Left renal pelvis (tissue), 4 donors: ENCODE results near the gene PMM2. TPM values are rescaled to one million over a fixed set of nuclear protein-coding genes. Genes with fewer than 3 reads are reported as not detected.

Source experiments
- DNase-seq, 4 donors: peaks; one replicate each; pipeline ENCODE4 v3.0.0-alpha.2; 2013; ENCODE audit warnings: low read depth in 4 of 4, low spot score in 3 of 4
- polyA plus RNA-seq, 4 donors: library from polyadenylated mRNA; unstranded; fragments of 120-200 nt; gene quantifications; one replicate each; pipeline ENCODE4 v1.2.1, GENCODE V29; 2013; ENCODE audit not compliant: insufficient read length in 4 of 4

PMM2 gene
- polyA plus RNA-seq, 4 donors, result 19.5 to 24.2 (median 22.0) TPM

DNA sequence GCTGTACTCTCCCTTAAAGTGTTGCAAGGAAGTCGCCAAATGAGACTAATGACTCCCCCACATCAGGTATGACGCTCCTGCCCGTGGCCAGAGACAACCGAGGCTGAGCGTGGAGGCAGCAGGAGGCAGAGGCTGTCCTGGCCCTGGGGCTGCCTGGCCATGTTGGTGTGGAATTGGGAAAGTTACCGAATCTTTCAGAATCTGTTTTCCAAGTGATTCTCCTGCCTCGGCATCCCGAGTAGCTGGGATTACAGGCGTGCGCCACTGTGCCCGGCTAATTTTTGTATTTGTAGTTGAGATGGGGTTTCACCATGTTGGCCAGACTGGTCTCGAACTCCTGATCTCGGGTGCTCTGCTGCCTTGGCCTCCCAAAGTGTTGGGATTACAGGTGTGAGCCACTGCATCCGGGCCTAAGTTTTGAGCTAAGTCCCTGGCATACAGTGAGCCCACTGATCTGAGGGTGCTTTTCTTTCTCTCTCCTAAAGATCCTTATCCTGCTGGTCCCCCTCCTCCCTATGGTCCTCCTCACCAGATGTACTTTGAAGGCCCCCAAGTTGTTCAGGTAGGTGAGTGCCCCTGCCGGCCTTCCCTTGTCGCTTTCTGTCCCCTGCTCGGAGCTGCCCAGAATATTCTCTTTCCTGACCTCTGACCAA lies 85.2 kb downstream of the PMM2 start:
- no peak for DNase-seq

DNA sequence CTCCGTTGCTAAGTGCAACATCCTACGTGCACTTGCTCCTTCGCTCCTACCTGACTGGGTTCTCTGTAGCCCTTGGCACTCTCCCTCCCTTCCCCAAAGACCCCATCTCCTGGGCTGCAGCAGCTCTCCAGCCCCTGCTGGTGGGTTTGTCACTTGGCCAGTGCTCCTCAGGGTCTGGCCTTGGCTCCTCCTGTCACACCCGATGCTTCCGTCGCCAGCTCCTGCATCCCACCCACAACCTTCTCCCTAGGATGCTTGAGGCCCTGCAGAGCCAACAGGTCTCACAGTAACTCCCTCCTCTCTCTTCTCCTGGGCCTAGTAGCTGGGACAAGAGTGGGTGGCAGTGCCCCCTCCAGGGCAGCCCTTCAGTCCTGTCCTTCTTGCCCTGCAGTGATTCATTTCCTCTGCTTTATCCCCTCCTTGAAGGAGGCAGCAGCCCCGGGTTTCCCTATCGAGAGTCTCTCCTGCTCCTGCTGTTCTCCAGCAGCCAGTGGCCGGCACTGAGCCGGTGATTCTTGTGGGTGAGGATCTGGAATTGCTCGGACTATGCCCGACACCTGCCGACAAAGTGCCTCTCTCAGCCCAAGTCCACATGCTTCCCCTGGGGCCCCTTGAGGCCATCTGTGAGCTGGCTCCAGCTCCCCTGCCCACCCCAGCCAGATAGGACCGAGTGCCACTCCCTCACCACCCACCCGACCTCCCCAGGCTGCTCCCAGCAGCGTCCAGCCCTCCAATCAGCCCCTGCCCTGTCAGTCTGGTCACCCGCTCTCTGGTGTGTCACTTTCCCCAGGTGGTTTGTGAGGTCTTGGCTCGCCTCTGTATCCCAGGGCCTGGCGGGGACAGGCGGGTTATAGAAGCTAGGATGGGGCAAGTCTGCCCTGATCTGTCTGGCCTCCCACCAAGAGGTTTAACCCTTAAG lies 88.3 kb downstream of the PMM2 start:
- DNase-seq, result no peak

DNA sequence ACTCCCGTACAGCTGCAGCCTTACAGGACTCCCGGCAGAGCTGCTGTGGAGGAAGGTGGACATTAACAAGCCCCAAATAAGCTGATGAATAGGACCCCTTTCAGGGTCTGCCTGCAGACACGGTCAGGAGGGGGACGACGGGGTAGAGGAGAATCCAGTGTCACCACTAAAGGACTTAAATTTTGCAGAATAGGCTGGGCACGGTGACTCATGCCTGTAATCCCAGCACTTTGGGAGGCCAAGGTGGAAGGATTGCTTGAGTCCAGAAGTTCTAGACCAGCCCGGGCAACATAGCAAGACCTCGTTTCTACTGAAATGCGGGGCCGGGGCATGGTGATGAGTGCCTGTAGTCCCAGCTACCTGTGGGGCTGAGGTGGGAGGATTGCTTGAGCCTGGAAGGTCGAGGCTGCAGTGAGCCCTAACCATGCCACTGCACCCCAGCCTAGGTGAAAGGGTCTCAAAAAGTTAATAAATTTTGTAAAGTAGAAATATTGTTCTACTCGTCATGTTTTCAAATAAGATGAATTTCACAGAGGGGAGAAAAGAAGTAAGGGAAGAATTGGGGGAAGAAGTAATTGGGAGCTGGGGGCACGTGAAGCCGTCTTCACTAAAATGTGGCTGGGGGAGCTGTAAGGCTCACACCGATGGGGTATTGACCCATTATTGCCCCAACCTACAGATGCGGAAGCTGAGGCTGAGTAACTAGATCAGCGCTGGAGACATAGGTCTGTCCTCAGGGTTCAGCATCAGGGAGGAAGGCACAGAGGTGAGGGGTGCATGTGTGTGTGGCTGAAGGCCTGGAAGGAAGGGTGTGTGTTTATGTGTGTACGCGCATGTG lies 89.2 kb downstream of the PMM2 start:
- no peak for DNase-seq

DNA sequence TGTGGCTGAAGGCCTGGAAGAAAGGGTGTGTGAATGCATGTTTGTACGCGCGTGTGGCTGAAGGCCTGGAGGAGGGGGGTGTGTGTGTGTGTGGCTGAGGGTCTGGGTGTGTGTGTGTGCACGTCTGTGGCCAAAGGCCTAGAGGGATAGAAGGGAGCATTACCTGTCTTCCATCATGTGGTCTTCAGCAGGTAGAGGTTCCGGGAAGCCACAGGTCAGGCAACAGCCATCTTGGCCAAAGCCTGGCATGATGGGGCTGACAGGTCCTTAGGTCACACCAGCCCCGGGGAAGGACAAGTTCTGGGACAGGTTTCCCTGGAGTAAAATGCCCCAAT lies 89.8 kb downstream of the PMM2 start:
- no peak for DNase-seq

DNA sequence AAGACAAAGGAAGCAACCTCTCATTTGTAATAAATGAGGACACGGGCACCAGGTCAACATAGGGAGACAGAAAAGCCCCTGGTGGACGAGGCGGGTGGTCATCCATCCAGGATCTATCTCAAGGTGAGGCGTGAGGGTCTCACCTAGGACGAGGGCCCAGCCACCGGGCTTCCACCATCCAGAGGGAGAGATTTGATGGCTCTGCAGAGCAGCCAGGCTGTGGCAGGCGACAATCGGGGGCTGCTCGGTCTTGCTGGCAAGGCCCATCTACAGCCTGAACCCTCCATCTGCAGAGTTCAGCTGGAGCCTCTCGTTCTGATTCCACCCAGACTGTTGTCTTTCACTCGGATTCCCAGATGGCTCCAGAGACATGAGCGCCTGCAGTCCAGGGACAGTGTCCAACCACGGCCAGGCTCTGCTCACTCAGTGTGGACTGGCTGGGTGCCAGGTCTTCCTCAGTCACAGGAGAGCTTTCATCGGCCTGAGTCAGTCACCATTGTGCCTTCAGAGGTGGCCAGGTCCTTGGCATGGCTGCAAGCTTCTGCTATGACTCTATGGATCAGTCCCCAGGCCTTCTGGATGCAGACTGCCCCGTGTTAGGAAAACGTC lies 90.4 kb downstream of the PMM2 start:
- no peak for DNase-seq

DNA sequence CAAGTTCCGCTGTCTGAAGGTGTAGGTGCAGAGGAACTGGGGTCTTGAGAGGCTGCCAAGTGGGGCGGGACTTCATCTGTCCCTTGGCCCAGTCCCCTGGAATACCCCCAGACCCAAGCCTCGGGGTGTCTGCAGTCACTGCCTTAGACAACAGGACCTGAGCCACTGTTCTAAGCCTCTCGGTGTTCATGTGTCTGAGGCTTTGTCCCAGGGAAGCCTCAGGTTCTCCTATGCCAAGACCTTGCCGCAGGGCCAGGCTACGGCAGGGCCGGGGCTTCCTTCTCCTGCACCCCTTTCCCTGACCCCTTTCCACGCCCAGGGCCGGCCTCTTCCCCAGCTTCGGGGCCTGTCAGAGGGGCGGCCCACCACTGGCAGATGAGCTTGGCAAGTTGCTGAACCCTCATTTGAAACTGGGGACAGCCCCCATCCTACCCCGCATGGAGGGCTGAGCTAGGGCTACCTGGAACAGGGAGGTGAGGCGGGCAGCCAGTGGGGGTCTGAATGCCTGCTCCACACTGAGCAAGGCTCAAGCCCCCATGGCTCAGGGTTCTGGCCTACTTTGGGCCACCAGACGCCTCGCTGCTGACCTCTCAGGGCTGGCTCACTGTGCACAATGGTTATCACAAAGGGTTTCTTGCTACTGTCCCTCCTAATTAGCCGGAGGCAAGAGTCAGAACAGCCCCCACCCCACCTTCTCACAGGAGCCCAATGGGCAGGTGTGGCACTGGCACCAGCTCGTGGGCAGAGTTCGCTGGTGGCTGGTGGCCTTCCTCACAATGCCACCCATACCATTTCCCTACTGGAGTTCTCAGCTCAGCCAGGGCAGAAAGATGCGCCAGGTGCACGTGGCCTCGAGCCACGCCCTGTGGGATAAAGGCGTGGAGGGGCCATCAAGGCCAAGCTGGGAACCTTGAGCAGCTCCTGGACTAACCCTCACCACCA lies 91.6 kb downstream of the PMM2 start:
- DNase-seq, result no peak

DNA sequence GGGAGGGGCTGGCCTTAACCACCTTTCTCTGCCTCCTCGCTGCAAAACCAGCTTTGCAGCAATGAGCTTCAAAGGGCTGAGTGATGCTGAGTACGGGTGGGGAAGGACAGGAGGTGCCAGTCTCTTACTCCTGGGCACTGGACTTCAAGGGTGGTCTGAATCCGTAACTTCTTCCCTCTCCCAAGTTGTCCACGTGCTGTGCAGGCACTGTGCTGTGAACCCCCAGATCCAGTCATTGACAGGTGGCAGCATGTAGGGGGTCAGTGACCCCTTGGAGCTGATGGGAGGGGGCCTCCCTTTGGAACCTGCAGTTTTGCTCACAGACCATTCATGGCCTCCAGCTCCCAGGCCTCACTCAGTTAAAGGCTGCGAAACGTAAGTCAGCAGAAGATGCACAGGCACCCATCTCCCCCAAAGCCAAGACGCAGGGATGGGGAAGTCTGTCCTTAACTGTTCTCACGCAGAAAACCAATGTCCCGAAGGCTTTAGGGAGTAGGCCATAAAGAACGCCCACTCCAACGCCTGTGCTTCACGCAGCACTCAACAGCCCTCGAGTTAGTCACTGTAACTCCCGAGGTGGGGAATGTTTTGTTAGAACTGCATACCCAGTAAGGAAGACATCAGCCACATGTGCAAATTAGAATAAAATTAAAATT lies 92.4 kb downstream of the PMM2 start:
- DNase-seq, result no peak

DNA sequence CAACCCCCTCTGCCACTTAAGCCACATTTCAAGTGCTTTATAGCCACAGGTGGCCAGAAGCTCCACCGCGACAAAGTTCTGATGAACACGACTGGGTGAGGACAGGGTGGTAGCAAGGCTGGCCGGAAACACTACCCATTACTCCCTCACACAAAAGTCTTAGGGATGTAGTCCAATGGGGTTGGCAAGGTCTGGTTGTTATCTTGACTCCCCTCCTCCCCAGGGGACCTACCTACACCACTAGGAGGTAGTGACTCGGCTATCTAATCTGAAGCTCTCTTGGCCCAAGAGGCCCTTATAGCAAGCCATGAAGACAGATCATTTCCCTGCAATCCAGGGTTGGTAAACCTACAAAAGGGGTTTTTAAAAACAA lies 92.9 kb downstream of the PMM2 start:
- DNase-seq, result no peak

DNA sequence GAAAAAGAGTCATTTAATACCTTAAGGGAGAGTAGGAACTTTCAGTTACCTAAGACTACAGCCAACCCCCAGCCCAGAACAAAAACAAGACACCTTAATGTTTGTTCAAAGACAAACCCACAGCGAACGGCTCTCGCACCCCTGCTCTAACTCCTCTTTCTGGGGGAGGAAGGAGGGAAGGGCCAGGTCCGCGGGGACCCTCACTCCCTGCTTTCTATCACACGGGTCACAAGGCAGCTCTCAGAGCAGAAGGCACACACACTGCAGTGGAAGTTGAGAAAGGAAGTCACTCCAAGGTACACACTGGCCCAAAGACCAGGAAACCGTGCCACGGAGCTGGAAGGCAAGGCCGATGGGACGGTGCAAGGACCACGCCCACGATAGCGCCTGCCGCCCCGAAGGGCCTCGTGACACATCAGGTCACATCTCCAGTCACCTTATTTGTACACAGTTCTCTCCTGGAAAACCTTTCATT lies 94.5 kb downstream of the PMM2 start:
- no peak for DNase-seq

DNA sequence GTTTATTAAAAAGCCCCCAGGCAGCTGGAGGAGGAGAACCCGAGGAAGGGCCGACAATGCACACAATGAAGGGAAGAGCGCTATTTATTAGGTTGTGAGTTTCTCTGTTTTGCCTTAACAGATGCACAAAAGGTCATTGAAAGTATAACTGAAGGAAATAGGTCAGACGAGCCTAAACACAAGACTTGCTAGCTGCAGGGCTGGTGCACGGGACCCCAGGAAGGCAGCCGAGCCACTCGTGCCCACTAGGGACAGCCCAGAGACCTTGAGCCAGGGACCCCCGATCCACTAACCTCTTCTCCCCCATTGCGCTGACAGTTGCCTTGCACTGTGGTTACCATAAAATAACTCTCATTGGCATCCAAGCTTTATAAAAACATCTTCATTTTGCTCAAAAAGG lies 95.8 kb downstream of the PMM2 start:
- no peak for DNase-seq

DNA sequence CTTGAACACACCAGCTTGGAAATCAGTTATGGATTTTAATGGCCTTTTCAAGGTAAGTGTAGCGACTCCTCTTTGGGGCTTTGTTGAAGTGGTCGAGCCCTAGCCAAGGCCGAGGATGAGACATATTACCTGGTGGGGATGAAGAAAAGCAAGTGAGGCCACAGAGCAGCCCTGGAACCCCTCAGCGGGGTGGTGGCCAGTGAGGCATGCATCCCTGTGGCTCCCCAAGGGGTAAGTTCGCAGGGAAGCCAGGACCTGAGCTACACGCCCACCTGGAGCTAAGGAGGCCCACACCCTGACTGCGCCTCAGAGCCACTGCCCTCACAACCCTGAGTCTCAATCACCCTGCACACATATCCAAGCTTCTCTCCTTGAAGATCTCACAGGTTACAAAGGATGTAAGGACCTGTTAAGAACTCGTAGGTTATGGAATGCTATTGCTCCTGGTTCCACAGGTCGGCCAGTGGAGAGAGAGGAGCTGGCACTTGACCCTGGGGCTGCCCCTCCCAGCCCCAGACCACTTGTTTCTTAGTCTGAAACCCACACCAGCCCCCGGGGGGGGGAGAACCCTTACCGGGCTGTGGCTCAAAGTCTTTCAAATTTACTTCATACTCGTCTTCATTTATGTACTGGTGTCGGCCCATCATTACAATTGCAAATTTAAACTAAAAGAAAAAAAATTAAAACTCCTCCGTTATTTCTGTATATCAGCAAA lies 96.5 kb downstream of the PMM2 start:
- DNase-seq, result no peak

DNA sequence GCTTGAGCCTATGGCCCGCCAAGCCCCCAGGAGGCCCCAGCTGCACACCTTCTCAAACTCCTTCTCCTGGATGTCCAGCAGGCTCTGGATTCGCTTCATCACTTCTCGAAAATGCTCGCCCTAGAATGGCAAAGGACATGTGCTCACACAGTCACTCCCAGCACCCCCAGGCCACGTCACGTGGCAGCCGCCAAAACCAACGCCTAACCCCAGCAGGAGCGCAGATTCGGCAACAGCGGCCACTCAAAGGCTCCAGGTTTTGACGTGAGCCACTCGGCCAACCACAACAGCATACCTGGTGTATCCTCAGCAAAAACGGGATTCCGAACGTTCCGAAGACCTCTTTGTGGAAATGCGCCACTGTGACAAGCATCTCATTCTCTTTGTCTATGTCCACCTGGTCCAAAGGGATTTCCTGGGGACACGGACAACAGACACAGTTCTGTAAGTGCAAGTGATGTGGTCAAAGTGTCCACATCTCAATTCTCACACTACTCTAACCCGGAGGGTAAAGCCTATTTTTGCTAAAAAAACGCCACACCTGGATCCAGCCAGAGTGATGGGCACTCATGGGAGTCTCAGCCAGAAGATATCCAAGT lies 97.2 kb downstream of the PMM2 start:
- no peak for DNase-seq

DNA sequence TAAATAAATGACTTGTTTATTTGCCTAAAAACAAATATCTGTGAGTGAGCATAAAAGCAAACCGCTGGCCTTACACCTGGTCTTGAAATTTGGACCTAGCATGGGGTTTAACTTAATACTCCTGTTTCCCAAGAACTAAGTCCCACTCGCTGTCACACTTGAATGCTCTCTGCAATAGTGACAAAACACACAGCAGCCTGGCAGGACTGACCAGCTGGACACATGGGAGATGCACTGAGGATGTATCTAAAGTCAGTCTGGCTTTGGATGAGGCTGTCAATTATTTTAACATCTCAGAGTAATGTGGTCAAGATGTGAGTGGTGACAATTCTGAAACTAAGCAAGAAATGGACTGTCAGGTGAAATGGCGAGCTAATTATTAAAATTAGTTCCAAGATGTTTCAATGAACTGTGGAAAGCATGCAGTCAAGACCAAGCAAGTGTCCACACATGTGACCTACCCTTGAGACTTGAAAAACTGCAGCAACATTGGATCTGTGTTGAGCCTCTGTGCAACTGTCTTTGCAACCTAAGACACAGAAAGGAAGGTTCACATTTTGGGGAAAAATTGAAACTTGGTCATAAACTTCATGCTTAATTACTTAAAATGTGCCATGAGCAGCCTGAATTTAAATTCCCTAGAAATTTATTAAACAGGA lies 101.2 kb downstream of the PMM2 start:
- no peak for DNase-seq

Other genes starting within 250 kb of the PMM2 start
- under 1 TPM in 1 of 4 donors, not detected in 3; 0.29 TPM for gene TMEM114, start 207.3 kb upstream of the PMM2 start, polyA plus RNA-seq
- gene METTL22, start 176.1 kb upstream of the PMM2 start, polyA plus RNA-seq, result 10 to 100 TPM; 15.0 to 30.9 (median 21.7) TPM
- 10 to 100 TPM; 12.0 to 64.2 (median 53.0) TPM for gene ABAT, start 123.2 kb upstream of the PMM2 start, polyA plus RNA-seq
- gene TMEM186, start 200 bp upstream of the PMM2 start, polyA plus RNA-seq, result 10 to 100 TPM; 10.9 to 18.5 (median 15.2) TPM
- gene CARHSP1, start 71.2 kb downstream of the PMM2 start, polyA plus RNA-seq, result 10 to 100 TPM; 53.4 to 80.5 (median 65.8) TPM
- under 1 TPM in 1 of 4 donors, not detected in 3; 0.20 TPM for gene LITAFD, start 84.5 kb downstream of the PMM2 start, polyA plus RNA-seq
- 100 to 1,000 TPM in 3 of 4 donors, 10 to 100 TPM in 1; 94.3 to 137 (median 127) TPM for gene USP7, start 166.1 kb downstream of the PMM2 start, polyA plus RNA-seq